Measurements from ENCODE around the gene RCVRN. TPM values are rescaled to one million over a fixed set of nuclear protein-coding genes. Genes with fewer than 3 reads are reported as not detected.
A peak's percentile ranks its signal among the peaks of the same experiment; 100 is the strongest.

Gene RCVRN
- total RNA-seq, 1 experiment from 2014 or later: not detected

- no peaks in the 10 kb centered on the region for H3K4me1 ChIP-seq (ENCODE audit: insufficient read depth, low read length)
- H3K14ac ChIP-seq (ENCODE audit: insufficient read depth, low read length): no peak overlapping the region
- no peak overlapping the region for H3K56ac ChIP-seq (ENCODE audit: insufficient read length, low read depth, low read length)
- H3K27ac Mint-ChIP-seq: no peak overlapping the region
- H2BK5ac ChIP-seq (ENCODE audit: insufficient read length, low read length): no peak overlapping the region
- H4K20me1 ChIP-seq (ENCODE audit: control insufficient read depth, insufficient read depth, insufficient read length): no peaks in the 10 kb centered on the region
- H4K5ac ChIP-seq (ENCODE audit: insufficient read length, low read depth, low read length): no peak overlapping the region
- H2BK120ac ChIP-seq (ENCODE audit: low read depth, low read length, poor library complexity, severe bottlenecking): no peak overlapping the region
- no peak overlapping the region for H3K18ac ChIP-seq (ENCODE audit: insufficient read length, low read depth, low read length)
- no peak overlapping the region for H2BK15ac ChIP-seq (ENCODE audit: low read depth, low read length)
- H3K27me3 ChIP-seq (ENCODE audit: insufficient read depth, low read length): no peaks in the 10 kb centered on the region
- H2AK5ac ChIP-seq (ENCODE audit: insufficient read length, low read length): no peak overlapping the region
- H2BK20ac ChIP-seq (ENCODE audit: low read depth, low read length, poor library complexity, severe bottlenecking): no peak overlapping the region
- H4K8ac ChIP-seq (replicated peaks; ENCODE audit: insufficient read length, low read depth, low read length): no peak overlapping the region
- DNase-seq: peak; percentile 0
- peaks cover 3 to 9% of the 10 kb centered on the region in 2 experiments; a peak in 2 of 5 replicates for H3K9me3 Mint-ChIP-seq
- peaks cover 15% of the 10 kb centered on the region for H3K27me3 Mint-ChIP-seq (ENCODE audit: low read depth)
- no peak overlapping the region for H2BK12ac ChIP-seq (ENCODE audit: insufficient read length, low read depth, low read length)
- H3K4me3 Mint-ChIP-seq: no peak overlapping the region
- no peaks in the 10 kb centered on the region for H3K79me1 ChIP-seq (ENCODE audit: insufficient read depth, low read depth, low read length, poor library complexity, severe bottlenecking)
- H3K23ac ChIP-seq (ENCODE audit: insufficient read length, low read depth, low read length): no peak overlapping the region
- no peaks in the 10 kb centered on the region for H3K9me3 ChIP-seq (ENCODE audit: control insufficient read depth, low read depth, low read length)
- H3K36me3 Mint-ChIP-seq (ENCODE audit: insufficient read depth in 1 of 3, low read depth in 3 of 3): no peaks in the 10 kb centered on the region; a peak in 1 of 7 replicates
- no peak overlapping the region for H2AFZ ChIP-seq (ENCODE audit: low read length)
- no CpG with 5 or more reads among the region's 1 CpG for WGBS (ENCODE audit: extremely low coverage, insufficient read length, low lambda C conversion rate)
- no peaks in the 10 kb centered on the region for H3K4me1 Mint-ChIP-seq
- no peaks in the 10 kb centered on the region for H3K23me2 ChIP-seq (ENCODE audit: insufficient read length, low read depth, low read length, poor library complexity, severe bottlenecking)
- H3K27ac ChIP-seq (ENCODE audit: insufficient read length, low read depth, low read length): no peak overlapping the region
- no peak overlapping the region for H3T11ph ChIP-seq (ENCODE audit: low read length)
- H3K4me2 ChIP-seq (ENCODE audit: insufficient read depth, insufficient read length, low read length): no peak overlapping the region
- H3K79me2 ChIP-seq (ENCODE audit: insufficient read depth, low read length): no peaks in the 10 kb centered on the region
- H4K91ac ChIP-seq (ENCODE audit: insufficient read length, low read depth, low read length): no peak overlapping the region
- no peak overlapping the region for H3K9ac ChIP-seq (ENCODE audit: extremely low read depth, insufficient read length, low read length)
- H3K4ac ChIP-seq (ENCODE audit: low read depth, low read length): no peak overlapping the region
- no peak for TF ChIP-seq CTCF (conservative IDR thresholded peaks at IDR 0.05)
These were observed 39.5 kb downstream of the RCVRN start for GRCh38 chr17:9865586-9865985.

All from H9 (cell line).